Tibial nerve (tissue), 4 donors: Measurements from ENCODE around the gene TMEM170B. TPM values are rescaled to one million over a fixed set of nuclear protein-coding genes. Genes with fewer than 3 reads are reported as not detected.

Experiments
- DNase-seq, 2 donors: peaks; one replicate each; pipeline ENCODE4 v3.0.0-alpha.2; 2019; ENCODE audit warnings: low spot score in 2 of 2
- H3K27ac ChIP-seq, 4 donors: fragments of 200-600 bp; sonication (generic) in 3 of 4; one replicate each; pipeline ENCODE4 v1.5.1; 2017 to 2019; ENCODE audit warnings: mild to moderate bottlenecking in 1 of 4
- H3K27me3 ChIP-seq, 2 donors: fragments of 200-600 bp; sonication (generic) in 1 of 2; one replicate each; pipeline versions ENCODE4 v1.5.1 to v1.6.0; 2017 to 2019
- H3K36me3 ChIP-seq, 3 donors: fragments of 200-600 bp; sonication (generic); one replicate each; pipeline ENCODE4 v1.5.1; 2018 to 2019
- H3K4me1 ChIP-seq, 4 donors: fragments of 200-600 bp; sonication (generic) in 3 of 4; one replicate each; pipeline ENCODE4 v1.5.1; 2017 to 2019
- H3K4me3 ChIP-seq, 4 donors: fragments of 200-600 bp; sonication (generic) in 3 of 4; one replicate each; pipeline ENCODE4 v1.5.1; 2017 to 2019; ENCODE audit warnings: mild to moderate bottlenecking in 1 of 4, moderate library complexity in 1 of 4
- H3K9me3 ChIP-seq, 4 donors: fragments of 200-600 bp; sonication (generic) in 3 of 4; one replicate each; pipeline ENCODE4 v1.5.1; 2017 to 2019
- EP300 ChIP-seq, 2 donors: sonication (generic); formaldehyde crosslinking; IDR thresholded peaks; one replicate each; pipeline ENCODE4 v1.6.1; 2017; ENCODE audit warnings: antibody characterized with exemption in 2 of 2, mild to moderate bottlenecking in 1 of 2
- POLR2A ChIP-seq, 2 donors: fragments of 450-650 bp; IDR thresholded peaks; one replicate each; pipeline ENCODE4 v1.6.1; 2017; ENCODE audit warnings: antibody characterized with exemption in 2 of 2, mild to moderate bottlenecking in 2 of 2, moderate library complexity in 2 of 2
- WGBS, 2 donors: methylation state at CpG; one replicate each; pipeline ENCODE4 v1.1.5; 2018; 5-methylcytosine and 5-hydroxymethylcytosine counted together
- total RNA-seq, 4 donors: library from RNA; depleted of rRNA; stranded (reverse); fragments of >200 nt; gene quantifications; one replicate each; pipeline ENCODE4 v1.1.0, GENCODE V29; 2016
- TF ChIP-seq, protein P1 (sequence below), 5 experiments: fragments of 200-600 bp in 3 of 5; fragments of 450-650 bp in 2 of 5; sonication (generic) in 3 of 5; IDR thresholded peaks; one replicate each; pipeline ENCODE4 v1.5.1; 2016 to 2019; ENCODE audit warnings: antibody characterized with exemption in 5 of 5, mild to moderate bottlenecking in 3 of 5, moderate library complexity in 2 of 5

The TMEM170B gene
- total RNA-seq, 4 donors from 2014 or later: 6.1 to 8.7 (median 7.4) TPM

DNA sequence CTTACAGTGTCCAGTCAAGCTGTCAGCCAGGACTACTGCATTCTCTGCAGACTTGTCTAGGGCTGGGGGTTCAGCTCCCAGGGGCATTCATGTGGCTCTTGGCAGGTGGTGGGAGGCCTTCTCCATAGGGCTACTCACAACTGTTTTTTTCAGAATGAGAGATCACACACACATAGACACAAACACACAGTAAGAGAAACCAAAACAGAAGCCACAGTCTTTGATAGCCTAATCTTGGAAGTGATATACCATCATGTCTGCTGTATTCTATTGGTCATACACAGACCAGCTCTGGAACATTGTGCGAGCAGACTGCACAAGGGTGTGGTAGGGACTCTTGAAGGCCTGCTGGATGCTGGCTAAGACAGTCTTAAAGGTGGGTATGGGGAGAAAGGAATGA, 13.5 kb downstream of the TMEM170B start:
- DNase-seq: no peak
- Histone ChIP-seq H3K9me3 (no peaks in the 10 kb centered on the region), H3K27ac (no peak overlapping the region), H3K36me3 (no peaks in the 10 kb centered on the region), H3K4me3 (no peak overlapping the region), H3K4me1 (no peaks in the 10 kb centered on the region), H3K27me3 (no peaks in the 10 kb centered on the region)
- 79 to 92% methylated on average over 1 of the region's 1 CpG for WGBS, 2 donors
- TF ChIP-seq POLR2A (IDR thresholded peaks at IDR 0.05): no peak
- TF ChIP-seq EP300 (IDR thresholded peaks at IDR 0.05): no peak
- TF ChIP-seq, protein P1, sequence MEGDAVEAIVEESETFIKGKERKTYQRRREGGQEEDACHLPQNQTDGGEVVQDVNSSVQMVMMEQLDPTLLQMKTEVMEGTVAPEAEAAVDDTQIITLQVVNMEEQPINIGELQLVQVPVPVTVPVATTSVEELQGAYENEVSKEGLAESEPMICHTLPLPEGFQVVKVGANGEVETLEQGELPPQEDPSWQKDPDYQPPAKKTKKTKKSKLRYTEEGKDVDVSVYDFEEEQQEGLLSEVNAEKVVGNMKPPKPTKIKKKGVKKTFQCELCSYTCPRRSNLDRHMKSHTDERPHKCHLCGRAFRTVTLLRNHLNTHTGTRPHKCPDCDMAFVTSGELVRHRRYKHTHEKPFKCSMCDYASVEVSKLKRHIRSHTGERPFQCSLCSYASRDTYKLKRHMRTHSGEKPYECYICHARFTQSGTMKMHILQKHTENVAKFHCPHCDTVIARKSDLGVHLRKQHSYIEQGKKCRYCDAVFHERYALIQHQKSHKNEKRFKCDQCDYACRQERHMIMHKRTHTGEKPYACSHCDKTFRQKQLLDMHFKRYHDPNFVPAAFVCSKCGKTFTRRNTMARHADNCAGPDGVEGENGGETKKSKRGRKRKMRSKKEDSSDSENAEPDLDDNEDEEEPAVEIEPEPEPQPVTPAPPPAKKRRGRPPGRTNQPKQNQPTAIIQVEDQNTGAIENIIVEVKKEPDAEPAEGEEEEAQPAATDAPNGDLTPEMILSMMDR (IDR thresholded peaks at IDR 0.05): no peak

DNA sequence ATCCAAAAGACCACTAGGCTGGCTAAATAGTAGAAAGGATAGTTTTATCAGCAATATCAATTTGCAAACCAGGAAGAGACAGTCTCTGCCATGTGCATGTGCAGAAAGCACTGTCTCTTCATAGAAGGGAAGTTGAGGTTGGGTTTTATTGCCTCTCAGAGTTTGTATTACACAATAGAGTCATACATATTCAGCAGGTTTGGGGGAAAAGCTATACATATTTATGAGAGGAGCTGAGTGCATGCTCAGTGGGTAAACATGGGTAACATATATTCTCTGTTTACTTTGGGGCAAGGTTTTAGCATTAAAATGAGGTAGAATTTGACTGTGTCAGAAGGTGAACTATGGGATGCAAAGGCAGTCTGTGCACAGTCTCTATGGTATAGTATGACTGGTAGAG, 14.9 kb downstream of the TMEM170B start:
- no peaks in the 10 kb centered on the region for H3K4me1 ChIP-seq
- H3K27ac ChIP-seq: no peak overlapping the region
- no peak for DNase-seq
- no peaks in the 10 kb centered on the region for H3K36me3 ChIP-seq
- TF ChIP-seq, protein P1 (IDR thresholded peaks at IDR 0.05): no peak
- TF ChIP-seq EP300 (IDR thresholded peaks at IDR 0.05) (no peak), POLR2A (IDR thresholded peaks at IDR 0.05) (no peak)
- no peak overlapping the region for H3K4me3 ChIP-seq
- H3K27me3 ChIP-seq: no peaks in the 10 kb centered on the region
- no peaks in the 10 kb centered on the region for H3K9me3 ChIP-seq

DNA sequence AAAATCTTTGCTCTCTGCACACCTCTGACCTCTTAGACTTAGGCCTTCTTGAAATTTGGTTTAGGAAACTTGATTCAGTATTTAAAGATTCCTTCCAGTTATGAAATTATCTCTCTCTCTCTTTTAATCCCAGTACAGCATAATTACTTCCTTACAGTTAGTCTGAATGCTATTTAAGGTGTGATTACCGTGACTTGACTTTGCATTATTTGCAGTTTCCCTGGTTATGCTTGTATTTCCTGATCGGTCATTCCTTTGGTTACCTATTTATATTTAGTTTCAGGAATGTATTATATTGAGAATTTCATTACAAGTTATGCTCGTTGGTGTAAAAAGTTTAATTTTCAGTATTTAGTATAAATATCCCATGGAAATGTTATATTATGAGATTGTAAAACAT, 16.3 kb downstream of the TMEM170B start:
- Histone ChIP-seq H3K4me1 (no peaks in the 10 kb centered on the region), H3K4me3 (no peak overlapping the region), H3K36me3 (no peaks in the 10 kb centered on the region), H3K9me3 (no peaks in the 10 kb centered on the region), H3K27me3 (no peaks in the 10 kb centered on the region), H3K27ac (no peak overlapping the region)
- 82 to 84% methylated on average over 3 of the region's 3 CpGs for WGBS, 2 donors
- TF ChIP-seq POLR2A (IDR thresholded peaks at IDR 0.05) (no peak), EP300 (IDR thresholded peaks at IDR 0.05) (no peak)
- TF ChIP-seq, protein P1 (IDR thresholded peaks at IDR 0.05): no peak
- no peak for DNase-seq

DNA sequence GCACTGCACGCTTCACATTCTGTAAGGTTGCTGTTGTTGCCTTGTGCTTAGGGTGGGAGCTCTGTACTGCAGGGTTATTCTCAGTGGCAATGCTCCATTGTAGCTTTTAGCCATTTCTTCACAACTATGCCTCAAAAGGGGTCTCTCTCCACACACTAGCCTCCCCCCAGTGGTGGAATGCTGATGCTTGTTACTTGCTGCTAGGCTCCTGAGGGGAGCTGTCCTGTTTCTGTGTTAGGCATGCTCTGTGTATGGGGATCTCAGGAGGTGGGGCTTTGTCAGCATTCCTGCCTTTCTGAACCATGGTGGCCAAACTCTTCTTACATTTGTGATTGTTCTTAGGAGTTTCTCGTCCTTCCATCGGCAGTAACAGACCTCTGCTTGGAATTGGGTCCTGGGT, 18.8 kb downstream of the TMEM170B start:
- DNase-seq: no peak
- H3K27me3 ChIP-seq: no peaks in the 10 kb centered on the region
- H3K27ac ChIP-seq: no peak overlapping the region
- WGBS, 2 donors: 88 to 94% methylated on average over 3 of the region's 3 CpGs
- no peaks in the 10 kb centered on the region for H3K4me1 ChIP-seq
- H3K36me3 ChIP-seq: no peaks in the 10 kb centered on the region
- no peaks in the 10 kb centered on the region for H3K9me3 ChIP-seq
- H3K4me3 ChIP-seq: no peak overlapping the region
- TF ChIP-seq EP300 (IDR thresholded peaks at IDR 0.05) (no peak), POLR2A (IDR thresholded peaks at IDR 0.05) (no peak)
- TF ChIP-seq, protein P1 (IDR thresholded peaks at IDR 0.05): no peak

DNA sequence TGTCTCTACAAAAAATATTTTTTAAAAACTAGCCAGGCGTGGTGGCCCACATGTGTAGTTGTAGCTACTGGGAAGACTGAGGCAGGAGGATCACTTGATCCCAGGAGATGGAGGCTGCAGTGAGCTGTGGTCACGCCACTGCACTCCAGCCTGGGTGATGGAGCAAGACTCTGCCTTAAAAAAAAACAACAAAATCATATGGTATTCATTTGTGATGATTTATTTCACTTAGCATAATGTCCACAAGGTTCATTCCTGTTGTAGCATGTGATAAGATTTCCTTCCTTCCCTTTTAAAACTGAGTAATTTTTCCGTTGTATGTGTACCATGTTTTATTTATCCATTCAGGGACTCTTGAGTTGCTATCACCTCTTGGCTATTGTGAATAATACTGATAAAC, 26.2 kb downstream of the TMEM170B start:
- Histone ChIP-seq H3K4me1 (no peaks in the 10 kb centered on the region), H3K4me3 (no peak overlapping the region), H3K27me3 (no peaks in the 10 kb centered on the region), H3K27ac (no peak overlapping the region), H3K36me3 (peaks cover 0 to 17% (median 0%) of the 10 kb centered on the region in 3 donors), H3K9me3 (no peaks in the 10 kb centered on the region)
- TF ChIP-seq EP300 (IDR thresholded peaks at IDR 0.05) (no peak), POLR2A (IDR thresholded peaks at IDR 0.05) (no peak)
- TF ChIP-seq, protein P1 (IDR thresholded peaks at IDR 0.05): no peak
- 83 to 88% methylated on average over 3 of the region's 3 CpGs for WGBS, 2 donors
- no peak for DNase-seq
